GF-D8 (cell line): ENCODE data around the gene PRAMEF2.
"Not testable (repeated sequence)": the region's sequence is repeated elsewhere in the genome, so short reads cannot be mapped to it uniquely, and the experiment has no call there.

Experiments
- DNase-seq: peaks from one replicate; lab custom pipeline; 2025; lab: John Stamatoyannopoulos, UW

PRAMEF2 gene

GRCh38 chr1:12856786-12857185, at the start of gene PRAMEF2:
PRAMEF2 (plus strand) TSS chr1:12857086; CDS start chr1:12859010, 1,924 bp downstream.
- DNase-seq, result not testable (repeated sequence)

GRCh38 chr1:12809933-12810332, 47.0 kb upstream of the PRAMEF2 start:
- DNase-seq, result no peak

- DNase-seq, result no peak
Measured at GRCh38 chr1:12810691-12811408, 46.0 kb upstream of the PRAMEF2 start.

- DNase-seq, result no peak
Measured at GRCh38 chr1:12811409-12811784, 45.5 kb upstream of the PRAMEF2 start.

GRCh38 chr1:12819061-12819460, 37.8 kb upstream of the PRAMEF2 start:
- not testable (repeated sequence) for DNase-seq

- DNase-seq, result not testable (repeated sequence)
Measured at GRCh38 chr1:12831310-12831709, 25.6 kb upstream of the PRAMEF2 start, which contains the start of gene PRAMEF11. PRAMEF11 (minus strand) TSS chr1:12831410; CDS start chr1:12828789, 2,621 bp downstream.

GRCh38 chr1:12833251-12833650, 23.6 kb upstream of the PRAMEF2 start:
- DNase-seq, result not testable (repeated sequence)

- not testable (repeated sequence) for DNase-seq
Measured at GRCh38 chr1:12848620-12849019, 8.3 kb upstream of the PRAMEF2 start, which contains the start of gene HNRNPCL1. HNRNPCL1 (minus strand) TSS chr1:12848720; CDS start chr1:12848289, 431 bp downstream.

GRCh38 chr1:12851779-12852178, 5.1 kb upstream of the PRAMEF2 start:
- DNase-seq, result no peak

- not testable (repeated sequence) for DNase-seq
Measured at GRCh38 chr1:12863131-12863880, 6.4 kb downstream of the PRAMEF2 start.

- not testable (repeated sequence) for DNase-seq
Measured at GRCh38 chr1:12878453-12878852, 21.6 kb downstream of the PRAMEF2 start.

- not testable (repeated sequence) for DNase-seq
Measured at GRCh38 chr1:12886101-12886500, 29.2 kb downstream of the PRAMEF2 start, which contains the start of gene PRAMEF4. PRAMEF4 (minus strand) TSS chr1:12886201; CDS start chr1:12883394, 2,807 bp downstream.

GRCh38 chr1:12898170-12898569, 41.3 kb downstream of the PRAMEF2 start, which contains the start of gene PRAMEF10:
PRAMEF10 (minus strand) TSS chr1:12898270; CDS start chr1:12895847, 2,423 bp downstream.
- not testable (repeated sequence) for DNase-seq

GRCh38 chr1:12899186-12899585, 42.3 kb downstream of the PRAMEF2 start:
- not testable (repeated sequence) for DNase-seq

GRCh38 chr1:12903793-12904572, 47.1 kb downstream of the PRAMEF2 start:
- DNase-seq, result not testable (repeated sequence)
